Measurements from ENCODE around the gene NMNAT2.

DNA sequence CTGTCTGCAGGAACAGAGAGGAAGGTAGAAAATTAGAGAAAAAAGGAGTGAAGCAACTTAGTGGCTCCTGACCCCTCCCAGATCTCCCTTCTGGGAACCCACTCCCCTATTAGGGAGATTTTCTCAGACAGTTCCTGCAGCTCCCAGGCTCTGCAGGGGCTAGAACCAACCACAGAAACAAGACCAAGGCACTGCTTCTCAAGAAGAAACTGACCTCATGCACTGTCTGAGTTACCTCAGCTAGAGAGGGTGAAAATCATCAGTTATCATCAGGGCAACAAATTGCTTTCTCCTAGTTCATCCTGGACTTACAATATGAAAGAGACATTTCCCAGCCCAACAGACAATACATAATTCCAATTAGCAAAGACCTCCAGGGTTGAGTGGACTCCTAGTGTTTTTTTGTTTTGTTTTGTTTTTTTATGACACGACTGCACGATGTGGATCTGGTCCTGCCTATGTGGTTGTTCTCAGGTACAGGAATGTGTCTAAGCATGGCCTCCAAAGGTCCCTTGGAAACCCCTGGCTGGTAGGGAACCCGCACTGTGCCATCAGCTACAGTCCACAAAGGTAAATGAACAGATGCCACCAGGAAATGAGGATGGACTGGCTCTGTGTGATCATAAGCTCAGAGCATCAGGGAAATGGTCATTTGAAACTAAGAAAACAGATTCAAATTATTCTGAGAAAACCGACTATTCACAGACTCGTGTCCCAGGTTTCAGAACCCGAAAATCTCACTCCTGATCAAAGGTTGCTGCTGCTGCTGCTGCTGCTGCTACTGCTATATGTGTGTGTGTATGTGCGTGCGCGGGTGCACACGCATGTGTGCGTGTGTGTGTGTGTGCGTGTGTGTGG lies 166.8 kb downstream of the NMNAT2 start:
- no peak for TF ChIP-seq POLR2A (IDR thresholded peaks at IDR 0.05)
- TF ChIP-seq, protein P1, sequence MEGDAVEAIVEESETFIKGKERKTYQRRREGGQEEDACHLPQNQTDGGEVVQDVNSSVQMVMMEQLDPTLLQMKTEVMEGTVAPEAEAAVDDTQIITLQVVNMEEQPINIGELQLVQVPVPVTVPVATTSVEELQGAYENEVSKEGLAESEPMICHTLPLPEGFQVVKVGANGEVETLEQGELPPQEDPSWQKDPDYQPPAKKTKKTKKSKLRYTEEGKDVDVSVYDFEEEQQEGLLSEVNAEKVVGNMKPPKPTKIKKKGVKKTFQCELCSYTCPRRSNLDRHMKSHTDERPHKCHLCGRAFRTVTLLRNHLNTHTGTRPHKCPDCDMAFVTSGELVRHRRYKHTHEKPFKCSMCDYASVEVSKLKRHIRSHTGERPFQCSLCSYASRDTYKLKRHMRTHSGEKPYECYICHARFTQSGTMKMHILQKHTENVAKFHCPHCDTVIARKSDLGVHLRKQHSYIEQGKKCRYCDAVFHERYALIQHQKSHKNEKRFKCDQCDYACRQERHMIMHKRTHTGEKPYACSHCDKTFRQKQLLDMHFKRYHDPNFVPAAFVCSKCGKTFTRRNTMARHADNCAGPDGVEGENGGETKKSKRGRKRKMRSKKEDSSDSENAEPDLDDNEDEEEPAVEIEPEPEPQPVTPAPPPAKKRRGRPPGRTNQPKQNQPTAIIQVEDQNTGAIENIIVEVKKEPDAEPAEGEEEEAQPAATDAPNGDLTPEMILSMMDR (IDR thresholded peaks at IDR 0.05 in 4 of 5, conservative IDR thresholded peaks at IDR 0.05 in 1 of 5) = no peak
